NCI-H345 (cell line): ENCODE measurements around the gene SMURF2.
"Not testable (repeated sequence)": the region's sequence is repeated elsewhere in the genome, so short reads cannot be mapped to it uniquely, and the experiment has no call there.

Experiments used
- DNase-seq: peaks from one replicate; lab custom pipeline; 2025; lab: John Stamatoyannopoulos, UW

Gene SMURF2

GRCh38 chr17:64664299-64664981 is 2.3 kb upstream of the SMURF2 start:
- not testable (repeated sequence) for DNase-seq

- DNase-seq: not testable (repeated sequence)
These were observed 1.7 kb upstream of the SMURF2 start for GRCh38 chr17:64663836-64664235.

GRCh38 chr17:64662774-64663367 is 764 bp upstream of the SMURF2 start:
- no peak for DNase-seq

DNA sequence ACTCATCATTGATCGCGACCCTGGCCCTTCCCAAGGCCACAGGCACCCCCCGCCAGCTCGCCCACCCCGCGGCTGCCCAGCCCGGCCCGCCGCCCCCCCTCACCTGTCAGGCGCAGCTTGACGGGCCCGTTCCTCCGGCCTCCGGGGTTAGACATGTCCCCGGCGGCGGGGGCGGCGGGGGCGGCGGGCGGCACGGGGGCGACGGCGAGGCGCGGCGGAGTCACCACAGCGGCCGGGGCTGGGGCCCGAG is 456 bp downstream of the SMURF2 start:
- peak; percentile 55 for DNase-seq

DNA sequence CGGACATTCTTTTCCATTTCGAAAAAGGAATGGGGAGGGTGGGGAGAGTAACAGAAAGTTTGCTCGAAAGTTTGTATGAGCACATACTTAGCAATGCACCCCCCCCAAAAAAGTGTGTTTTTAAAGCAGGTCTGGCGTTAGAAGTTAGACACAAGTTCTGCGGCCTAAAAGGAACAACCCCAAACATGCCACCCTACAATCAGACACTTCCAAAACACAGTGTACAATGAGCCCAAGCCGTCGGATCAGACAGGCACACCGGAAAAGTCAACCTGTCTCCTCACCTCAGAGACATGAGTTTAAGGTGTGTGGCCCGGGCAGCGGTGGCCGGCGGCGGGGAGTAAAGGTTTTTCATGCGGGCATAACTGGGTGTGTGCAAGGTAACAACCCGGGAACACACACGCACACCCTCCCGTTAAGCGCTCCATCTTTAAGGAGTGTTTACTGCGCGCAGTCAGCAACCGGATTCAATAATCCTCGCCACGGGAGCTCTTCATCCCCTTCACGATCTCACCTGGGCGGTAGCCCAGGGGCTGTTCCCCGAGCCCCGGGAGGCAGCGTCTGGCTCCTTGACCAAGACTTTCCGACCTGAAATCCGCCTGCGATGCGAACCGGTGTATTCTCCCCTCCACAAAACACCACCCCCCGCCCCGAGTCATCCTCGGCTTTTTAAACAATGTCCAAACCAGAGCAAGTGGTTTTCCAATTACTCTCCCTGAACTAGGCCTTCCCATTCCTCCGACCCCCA is 955 bp downstream of the SMURF2 start:
- peak; percentile 16 for DNase-seq

- not testable (repeated sequence) for DNase-seq
These were observed 1.7 kb downstream of the SMURF2 start for GRCh38 chr17:64660195-64660977.

DNA sequence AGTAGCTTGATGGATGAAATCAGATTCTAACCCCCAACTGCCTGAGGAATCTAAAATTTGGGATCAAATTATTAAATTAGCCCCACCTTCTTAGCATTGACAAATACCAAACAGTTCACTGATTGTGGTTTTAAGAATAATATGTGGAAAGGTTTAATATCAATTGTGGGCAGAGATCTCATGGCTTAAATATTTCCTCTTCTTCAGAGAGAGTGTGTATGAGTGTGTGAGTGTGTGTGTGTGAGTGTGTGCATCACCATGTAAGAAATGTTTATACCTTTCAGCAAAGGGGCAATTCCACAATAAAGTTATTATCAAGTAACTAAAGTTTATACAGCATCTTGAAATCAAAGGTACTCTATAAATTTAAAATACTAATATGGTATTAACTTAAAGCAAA is 3.2 kb downstream of the SMURF2 start:
- no peak for DNase-seq

DNA sequence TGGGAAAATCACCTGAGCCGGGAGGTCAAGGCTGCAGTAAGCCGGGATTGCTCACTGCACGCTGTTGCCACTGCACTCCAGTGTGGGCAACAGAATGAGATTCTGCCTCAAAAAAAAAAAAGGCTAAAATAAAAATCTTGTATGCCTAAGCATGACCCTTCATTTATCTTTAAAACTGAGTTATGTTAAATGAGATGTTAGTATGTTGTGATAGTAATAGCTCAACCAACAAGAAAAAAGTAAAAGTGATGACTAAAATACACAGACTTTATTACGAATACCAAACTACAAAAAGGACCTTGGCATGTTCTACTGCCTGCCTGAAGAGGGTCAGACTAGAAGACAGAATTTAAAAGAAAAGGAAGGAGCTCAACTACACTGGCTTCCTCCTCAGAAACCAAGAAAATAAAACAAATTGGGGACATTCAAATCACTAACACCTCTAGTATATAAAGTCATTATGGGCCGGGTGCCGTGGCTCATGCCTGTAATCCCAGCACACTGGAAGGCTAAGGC is 4.4 kb downstream of the SMURF2 start:
- no peak for DNase-seq

DNA sequence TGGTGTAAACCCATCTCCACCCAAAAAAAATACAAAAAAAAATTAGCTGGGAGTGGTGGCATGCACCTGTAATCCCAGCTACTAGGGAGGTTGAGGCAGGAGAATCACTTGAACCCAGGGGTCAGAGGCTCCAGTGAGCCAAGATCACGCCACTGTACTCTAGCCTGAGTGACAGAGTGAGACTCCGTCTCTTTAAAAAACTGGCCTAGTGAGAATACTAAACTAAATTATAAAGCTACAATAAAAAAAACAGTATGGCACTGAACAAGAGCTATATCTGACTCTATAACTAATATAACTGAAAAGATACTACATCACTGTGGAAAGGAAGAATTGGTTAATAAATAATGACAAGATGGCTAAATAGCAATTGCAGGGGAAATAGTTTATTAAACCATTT is 6.4 kb downstream of the SMURF2 start:
- DNase-seq: no peak

GRCh38 chr17:64653985-64654355 is 8.1 kb downstream of the SMURF2 start:
- DNase-seq: no peak

DNA sequence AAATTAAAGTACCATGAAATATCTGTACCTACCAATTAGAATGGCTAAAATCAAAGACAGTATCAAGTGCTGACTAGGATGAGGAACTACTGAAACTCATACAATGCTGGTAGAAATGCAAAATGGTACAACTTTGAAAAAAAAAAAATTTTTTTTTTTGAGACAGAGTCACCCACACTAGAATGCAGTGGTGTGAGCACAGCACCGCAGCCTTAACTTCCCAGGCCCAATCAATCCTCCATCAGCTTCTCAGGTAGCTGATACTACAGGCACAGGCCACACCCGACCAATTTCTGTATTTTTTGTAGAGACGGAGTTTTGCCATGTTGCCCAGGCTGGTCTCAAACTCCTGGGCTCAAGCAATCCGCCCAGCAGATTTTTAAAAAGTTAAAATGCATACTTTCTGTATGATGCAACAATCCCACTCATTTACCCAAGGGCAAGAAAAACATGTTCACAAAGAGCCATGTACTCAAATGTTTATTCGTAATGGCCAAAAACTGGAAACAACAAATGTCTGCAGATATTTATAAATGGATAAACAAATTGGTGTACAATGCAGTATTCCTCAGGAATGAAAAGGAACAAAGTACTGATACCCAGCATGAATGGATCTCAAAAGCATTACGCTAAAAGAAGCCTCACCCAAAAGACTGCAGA is 8.7 kb downstream of the SMURF2 start:
- no peak for DNase-seq

DNA sequence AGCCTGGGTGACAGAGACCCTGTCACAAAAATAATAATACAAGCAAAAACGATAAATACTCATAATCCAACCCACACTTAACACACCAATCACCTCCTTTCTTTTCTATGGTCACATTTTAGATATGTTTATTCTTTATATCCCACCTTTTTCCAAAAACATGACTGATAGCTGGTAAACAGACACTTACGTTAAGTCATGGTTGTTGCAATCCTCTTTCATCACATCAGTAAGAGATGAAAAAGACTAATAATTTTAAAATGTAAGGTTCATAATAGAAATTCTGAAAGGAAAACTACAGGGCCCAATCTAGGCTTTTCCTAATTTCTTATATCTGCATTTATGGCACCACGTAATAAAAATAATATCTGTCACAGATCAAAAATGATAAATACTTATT is 10.2 kb downstream of the SMURF2 start:
- no peak for DNase-seq

DNA sequence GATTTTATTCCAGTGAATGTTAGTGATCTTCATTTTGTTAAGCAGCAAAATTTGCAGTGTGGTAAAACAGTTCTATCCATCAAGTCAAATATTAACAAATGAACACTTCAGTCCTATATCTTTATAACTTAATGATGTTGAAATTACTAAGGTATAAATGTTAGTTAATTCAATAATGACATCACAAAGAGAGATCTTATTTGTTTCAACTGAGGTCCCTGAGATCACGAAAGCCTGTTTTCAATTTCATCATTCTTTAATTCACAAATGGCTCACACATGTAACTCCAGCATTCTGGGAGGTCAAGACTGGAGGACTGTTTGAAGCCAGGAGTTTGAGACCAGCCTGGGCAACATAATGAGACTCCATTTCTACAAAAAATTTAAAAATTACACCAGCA is 13.9 kb downstream of the SMURF2 start:
- no peak for DNase-seq

DNA sequence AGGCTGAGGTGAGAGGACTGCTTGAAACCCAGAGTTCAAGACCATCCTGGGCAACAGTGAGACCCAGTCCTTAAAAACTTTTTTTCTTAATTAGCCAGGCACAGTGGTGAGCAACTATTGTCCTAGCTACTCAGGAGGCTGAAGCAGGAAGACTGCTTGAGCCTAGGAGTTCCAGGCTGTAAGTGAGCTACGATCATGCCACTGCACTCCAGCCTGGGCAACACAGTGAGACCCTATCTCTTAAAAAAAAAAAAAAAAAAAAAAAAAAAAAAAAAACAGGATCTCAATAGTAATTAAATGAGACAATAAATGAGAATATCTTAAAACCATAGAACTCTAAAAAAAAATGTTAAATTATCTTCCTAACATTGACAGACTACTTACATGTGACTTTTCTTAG is 14.3 kb downstream of the SMURF2 start:
- DNase-seq: no peak

GRCh38 chr17:64639516-64639915 is 22.6 kb downstream of the SMURF2 start:
- DNase-seq: no peak

DNA sequence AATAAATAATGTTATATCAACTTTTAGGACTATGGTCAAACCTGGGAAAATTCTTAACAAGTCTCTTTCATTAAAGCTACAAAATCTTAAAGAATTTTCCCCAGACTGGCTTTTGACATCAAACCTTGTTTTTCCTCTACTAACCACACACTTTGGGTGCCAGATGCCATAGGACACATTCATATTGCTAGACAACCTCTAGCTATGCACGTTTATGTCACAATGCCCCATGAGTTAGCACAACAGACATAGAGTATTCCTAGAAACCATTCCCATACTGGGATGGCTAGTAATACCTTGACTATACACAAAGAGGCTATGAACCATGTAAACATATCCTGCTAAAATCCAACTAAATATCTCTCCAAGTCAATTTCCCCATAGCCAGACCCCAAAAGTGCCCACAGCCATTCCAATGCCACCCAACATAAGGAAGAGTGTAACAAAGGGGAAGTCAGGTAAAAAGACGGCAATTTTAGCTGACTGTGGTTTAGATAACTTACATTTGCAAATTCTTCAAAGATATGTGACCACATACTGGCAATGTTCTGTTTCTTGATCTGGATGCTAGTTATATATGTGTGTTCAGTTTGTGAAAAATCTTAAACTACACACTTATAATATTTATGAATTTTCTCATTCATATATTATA is 23.4 kb downstream of the SMURF2 start:
- DNase-seq: no peak

- no peak for DNase-seq
These were observed 26.3 kb downstream of the SMURF2 start for GRCh38 chr17:64635647-64636305.

DNA sequence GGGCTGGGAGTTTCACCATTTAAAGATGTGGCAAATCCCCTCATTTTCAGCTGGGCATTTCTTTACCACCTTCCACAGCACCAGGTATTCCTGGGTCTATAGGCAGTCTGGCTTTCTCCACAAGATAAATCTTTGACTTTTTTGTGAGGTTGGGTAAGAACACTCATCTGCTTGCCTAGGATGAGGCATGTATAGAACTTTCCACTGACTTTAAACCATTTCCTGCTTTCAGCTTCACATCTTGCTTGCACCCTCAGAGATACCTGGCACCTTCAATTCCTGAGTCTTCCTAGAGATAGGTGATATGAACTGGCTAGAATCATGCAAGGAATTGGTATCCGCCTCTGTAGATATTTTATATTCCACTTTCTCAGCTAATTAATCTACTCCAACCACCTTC is 27.9 kb downstream of the SMURF2 start:
- DNase-seq: no peak

GRCh38 chr17:64632606-64633005 is 29.5 kb downstream of the SMURF2 start:
- no peak for DNase-seq

DNA sequence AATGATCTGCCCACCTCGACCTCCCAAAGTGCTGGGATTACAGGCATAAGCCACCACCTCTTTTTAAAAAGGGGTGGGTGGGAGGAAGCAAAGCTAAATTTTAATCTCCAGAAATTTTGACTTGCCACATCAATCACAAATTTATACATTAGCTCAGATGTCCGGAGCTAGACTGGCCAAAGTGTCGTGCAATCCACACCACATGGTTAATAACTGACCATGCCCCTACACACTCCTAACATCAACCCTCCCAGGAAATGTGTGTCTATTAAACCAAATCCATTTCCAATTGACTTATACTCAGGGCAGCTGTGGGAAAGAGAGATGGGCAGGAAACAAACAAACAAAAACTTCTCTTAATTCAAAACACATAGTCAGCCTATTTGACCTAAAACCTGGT is 29.9 kb downstream of the SMURF2 start:
- no peak for DNase-seq
